Pancreas (tissue), 10 donors: ENCODE results near the gene TEPSIN. TPM values are rescaled to one million over a fixed set of nuclear protein-coding genes. Genes with fewer than 3 reads are reported as not detected.
A peak's percentile ranks its signal among the peaks of the same experiment; 100 is the strongest.

ENCODE experiments used
- ATAC-seq, 4 donors: fragments of 200-7000 bp; cut with Tn5 transposase; one replicate each; pipeline versions ENCODE4 v1.8.0 to v1.9.1; 2020; ENCODE audit warnings: mild to moderate bottlenecking in 4 of 4, moderate library complexity in 4 of 4
- DNase-seq, 6 donors: peaks; one replicate each; pipeline ENCODE4 v3.0.0-alpha.2; 2020
- FAIRE-seq: peaks from 2 replicates; lab custom pipeline; 2012; peaks lifted over from hg19 to GRCh38; lab: Jason Lieb, UNC
- H3K27ac ChIP-seq, 4 donors: fragments of 200-600 bp; sonication (generic); 1 replicate in 3 of 4; 2 replicates in 1 of 4; pipeline versions ENCODE4 v1.5.0 to v1.8.0; 2020
- H3K27me3 ChIP-seq, 4 donors: fragments of 200-600 bp; one replicate each; pipeline ENCODE4 v1.8.0; 2021
- H3K36me3 ChIP-seq, 3 donors: fragments of 200-600 bp; sonication (generic) in 1 of 3; one replicate each; pipeline versions ENCODE4 v1.5.0 to v1.8.0; 2020 to 2021
- H3K4me1 ChIP-seq, 3 donors: fragments of 200-600 bp; one replicate each; pipeline ENCODE4 v1.8.0; 2021
- H3K4me3 ChIP-seq, 4 donors: fragments of 200-600 bp; sonication (generic) in 2 of 4; one replicate each; pipeline versions ENCODE4 v1.5.0 to v1.8.0; 2020 to 2021
- H3K9me3 ChIP-seq, 4 donors: fragments of 200-600 bp; one replicate each; pipeline ENCODE4 v1.8.0; 2021
- WGBS, 2 donors: extraction: QIAGEN DNeasy Blood & Tissue Kit; methylation state at CpG; one replicate each; pipeline ENCODE4 v1.1.7; 2013; 5-methylcytosine and 5-hydroxymethylcytosine counted together
- intact Hi-C, 3 donors: fragments of 100-400 bp; cut with DNase I; formaldehyde crosslinking; loops; one replicate each; pipeline versions ENCODE4 v1.11.1 to v1.14.2; 2022
- polyA plus RNA-seq, 2 donors: library from polyadenylated mRNA; stranded (reverse); fragments of 200-250 nt; gene quantifications; one replicate each; pipeline ENCODE4 v1.2.3, GENCODE V29; 2013
- total RNA-seq, 6 donors: library from RNA; stranded (reverse); fragmentation: NEBNext Ultra II Directional in 4 of 6; extraction: Animal tissue kit (Norgen Biotek cat#: 25700) in 4 of 6; gene quantifications; one replicate each; pipeline versions ENCODE4 v1.2.1 to v1.2.4, GENCODE V29; 2021 to 2023
- TF ChIP-seq, protein P1 (sequence below), 4 donors: fragments of 200-600 bp; sonication (generic) in 3 of 4; IDR thresholded peaks; one replicate each; pipeline versions ENCODE4 v1.5.0 to v1.8.0; 2021; ENCODE audit warnings: antibody characterized with exemption in 4 of 4
- donor health status: healthy with polysubstance abuse.
- donor health status: DM: no; HTN: no; CAD: no; lungs with moderate emphysema.
- donor health status: DM: no; HTN: no; CAD: no.
- donor health status: control.
- donor health status: control.
- donor health status: Bipolar disorder and iron deficiency.
- donor health status: DM: yes; HTN: yes; CAD: no.
- donor health status: DM: no; HTN: no; CAD: no.
- donor health status: DM: no; HTN: no; CAD: no.
- donor health status: DM: yes; HTN: yes; CAD: no.

Gene TEPSIN
- total and polyA plus RNA-seq, 8 donors = 13.8 to 98.5 (median 18.9) TPM

DNA sequence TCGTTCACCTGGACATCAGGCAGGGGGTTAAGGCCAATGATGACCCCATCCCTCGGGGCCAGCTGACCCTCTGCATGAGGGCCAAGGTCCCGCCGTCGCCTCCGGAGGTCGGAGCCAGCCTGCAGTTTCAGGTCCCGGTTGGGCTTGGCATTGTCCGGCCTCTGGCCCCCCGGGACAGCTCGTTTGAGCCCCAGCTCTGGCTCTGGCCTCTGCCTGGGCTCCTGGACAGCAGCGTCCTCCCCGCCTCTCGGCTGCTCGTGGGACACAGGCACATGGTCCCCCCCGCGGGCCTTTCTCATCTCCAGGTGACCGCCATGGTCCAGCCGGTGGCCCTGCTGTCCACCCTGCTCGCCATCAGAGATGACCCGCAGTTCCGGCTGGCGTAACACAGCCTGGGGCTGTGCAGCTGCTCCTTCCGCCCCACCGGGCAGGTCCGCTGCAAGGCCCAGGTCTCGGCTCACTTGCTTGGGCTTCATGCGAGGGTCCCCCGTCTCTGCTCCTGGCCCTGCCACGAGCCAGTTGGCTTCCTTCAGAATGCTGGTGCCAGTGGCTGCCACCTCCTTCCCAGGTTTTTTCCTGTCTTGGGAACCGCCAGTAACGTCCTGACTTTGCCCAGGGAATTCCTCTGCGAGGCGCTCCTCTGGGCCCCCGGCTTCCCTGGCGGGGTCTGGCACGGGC lies 6.9 kb upstream of the TEPSIN start:
- Histone ChIP-seq H3K36me3 (peaks cover 0 to 13% (median 0%) of the 10 kb centered on the region in 3 donors), H3K27ac (no peak overlapping the region), H3K9me3 (no peaks in the 10 kb centered on the region), H3K4me1 (no peaks in the 10 kb centered on the region), H3K27me3 (no peaks in the 10 kb centered on the region), H3K4me3 (no peak overlapping the region)
- FAIRE-seq (no peak), ATAC-seq (peak in 1 of 4 donors; percentile 1), DNase-seq (peak in 3 of 6 donors; percentile 46 to 80 (median 56))
- intact Hi-C loops = loop anchor here in 1 of 3 donors (5.0 kb wide), 1 partner anchor 296 kb away; no protein-coding TSS in a partner anchor
- TF ChIP-seq, protein P1, sequence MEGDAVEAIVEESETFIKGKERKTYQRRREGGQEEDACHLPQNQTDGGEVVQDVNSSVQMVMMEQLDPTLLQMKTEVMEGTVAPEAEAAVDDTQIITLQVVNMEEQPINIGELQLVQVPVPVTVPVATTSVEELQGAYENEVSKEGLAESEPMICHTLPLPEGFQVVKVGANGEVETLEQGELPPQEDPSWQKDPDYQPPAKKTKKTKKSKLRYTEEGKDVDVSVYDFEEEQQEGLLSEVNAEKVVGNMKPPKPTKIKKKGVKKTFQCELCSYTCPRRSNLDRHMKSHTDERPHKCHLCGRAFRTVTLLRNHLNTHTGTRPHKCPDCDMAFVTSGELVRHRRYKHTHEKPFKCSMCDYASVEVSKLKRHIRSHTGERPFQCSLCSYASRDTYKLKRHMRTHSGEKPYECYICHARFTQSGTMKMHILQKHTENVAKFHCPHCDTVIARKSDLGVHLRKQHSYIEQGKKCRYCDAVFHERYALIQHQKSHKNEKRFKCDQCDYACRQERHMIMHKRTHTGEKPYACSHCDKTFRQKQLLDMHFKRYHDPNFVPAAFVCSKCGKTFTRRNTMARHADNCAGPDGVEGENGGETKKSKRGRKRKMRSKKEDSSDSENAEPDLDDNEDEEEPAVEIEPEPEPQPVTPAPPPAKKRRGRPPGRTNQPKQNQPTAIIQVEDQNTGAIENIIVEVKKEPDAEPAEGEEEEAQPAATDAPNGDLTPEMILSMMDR (IDR thresholded peaks at IDR 0.05) = no peak
- 79 to 83% methylated on average over 36 to 37 of the region's 37 CpGs for WGBS, 2 donors

DNA sequence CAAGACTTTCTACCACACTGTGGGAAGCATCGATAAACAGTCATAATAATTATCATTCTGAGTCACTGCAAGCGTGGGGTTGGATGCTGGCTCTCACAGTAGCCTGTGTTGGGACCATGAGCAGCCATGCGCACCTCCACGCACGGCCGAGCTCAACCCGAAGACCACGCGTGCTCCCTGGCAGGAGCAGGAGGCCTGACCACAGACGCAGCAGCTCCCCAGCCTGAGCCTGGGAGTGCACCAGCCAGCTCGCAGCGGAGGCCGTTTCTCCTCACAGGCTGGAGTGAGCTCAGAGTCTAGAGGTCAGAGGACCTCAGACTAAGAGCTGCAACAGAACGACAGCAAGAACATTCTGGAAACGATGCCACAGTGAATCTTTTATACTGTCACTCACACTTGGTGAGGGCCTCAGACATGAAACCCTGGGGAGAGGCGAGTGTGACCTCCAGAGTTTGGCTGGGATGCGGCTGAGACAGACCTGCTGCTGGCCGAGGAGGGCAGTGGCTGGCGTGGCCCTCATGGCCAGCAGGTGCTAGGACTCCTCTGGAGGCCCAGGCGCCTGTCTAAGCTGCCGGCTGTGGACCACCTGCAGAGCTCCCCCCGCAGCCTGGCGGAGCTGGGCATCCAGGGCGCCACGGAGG lies 6.3 kb upstream of the TEPSIN start:
- no peaks in the 10 kb centered on the region for H3K9me3 ChIP-seq
- H3K36me3 ChIP-seq = peaks cover 0 to 8% (median 0%) of the 10 kb centered on the region in 3 donors
- H3K4me3 ChIP-seq = no peak overlapping the region
- intact Hi-C loops = loop anchor here in 1 of 3 donors (5.0 kb wide), 1 partner anchor 297 kb away; no protein-coding TSS in a partner anchor
- TF ChIP-seq, protein P1 (IDR thresholded peaks at IDR 0.05) = no peak
- no peak overlapping the region for H3K27ac ChIP-seq
- WGBS, 2 donors = 85 to 90% methylated on average over 25 of the region's 25 CpGs
- DNase-seq = peak in 3 of 6 donors; percentile 9 to 57 (median 52)
- ATAC-seq = no peak
- peaks cover 0 to 2% (median 0%) of the 10 kb centered on the region in 3 donors for H3K4me1 ChIP-seq
- no peak for FAIRE-seq
- no peaks in the 10 kb centered on the region for H3K27me3 ChIP-seq

DNA sequence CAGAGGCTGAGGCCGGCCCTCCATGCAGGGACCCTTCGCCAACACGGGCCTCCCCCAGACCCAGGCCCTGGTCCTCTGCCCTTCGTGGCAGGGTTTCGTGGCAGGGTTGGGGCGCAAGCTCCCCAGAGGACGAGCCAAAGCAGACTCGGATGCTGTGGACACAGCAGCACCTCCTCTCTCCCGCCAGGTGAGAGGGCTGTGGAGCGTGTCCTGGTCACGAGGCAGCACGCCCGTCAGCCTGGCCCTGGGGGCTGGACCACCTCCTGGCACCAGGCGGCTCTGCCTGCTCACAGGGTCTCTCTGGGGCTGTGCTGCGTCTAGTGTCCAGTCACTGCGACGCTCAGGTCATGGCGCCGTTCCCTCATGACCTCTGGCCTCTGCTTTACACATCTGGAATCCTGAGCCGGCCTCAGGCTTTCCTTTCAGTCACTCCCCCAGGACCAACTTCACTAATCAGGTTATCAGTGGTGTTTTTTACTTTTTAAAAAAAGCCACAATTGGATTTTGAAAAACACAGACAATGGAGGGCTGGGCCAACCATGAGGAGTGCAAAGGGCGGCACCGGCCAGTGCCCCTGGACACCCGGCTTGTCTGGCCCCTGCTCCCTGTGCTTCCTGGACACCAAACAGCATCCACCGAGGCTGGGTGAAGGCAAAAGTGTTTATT lies 5.6 kb upstream of the TEPSIN start:
- ATAC-seq = no peak
- Histone ChIP-seq H3K9me3 (no peaks in the 10 kb centered on the region), H3K27me3 (no peaks in the 10 kb centered on the region), H3K4me1 (peaks cover 0 to 7% (median 0%) of the 10 kb centered on the region in 3 donors), H3K4me3 (no peak overlapping the region), H3K27ac (no peak overlapping the region), H3K36me3 (peaks cover 0 to 1% (median 0%) of the 10 kb centered on the region in 3 donors)
- peak in 3 of 6 donors; percentile 36 to 74 (median 57) for DNase-seq
- intact Hi-C loops = loop anchor here in 1 of 3 donors (5.0 kb wide), 1 partner anchor 298 kb away; no protein-coding TSS in a partner anchor
- TF ChIP-seq, protein P1 (IDR thresholded peaks at IDR 0.05) = no peak
- WGBS, 2 donors = 86 to 87% methylated on average over 24 of the region's 24 CpGs
- no peak for FAIRE-seq

DNA sequence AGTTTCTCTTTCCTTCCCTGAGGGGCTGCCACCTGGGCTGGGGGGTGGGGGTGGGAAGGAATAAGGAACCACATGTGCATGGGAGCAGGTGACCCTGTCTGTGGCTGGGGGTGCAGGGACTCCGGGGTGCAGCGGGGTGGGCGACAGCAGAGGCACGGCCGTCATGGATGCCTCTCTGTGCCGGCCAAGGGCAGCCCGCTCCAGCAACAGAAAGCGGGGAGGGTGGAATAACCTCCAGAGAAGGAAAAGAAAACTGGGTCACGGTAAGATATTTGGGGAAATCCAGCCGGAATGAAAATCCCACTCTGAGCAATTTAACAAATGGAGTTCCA lies 4.4 kb upstream of the TEPSIN start:
- intact Hi-C loops = no loop called here
- Histone ChIP-seq H3K4me3 (no peak overlapping the region), H3K27ac (no peak overlapping the region), H3K9me3 (no peaks in the 10 kb centered on the region), H3K4me1 (peaks cover 0 to 7% (median 0%) of the 10 kb centered on the region in 3 donors), H3K27me3 (no peaks in the 10 kb centered on the region), H3K36me3 (no peaks in the 10 kb centered on the region)
- FAIRE-seq (no peak), DNase-seq (peak in 1 of 6 donors; percentile 66), ATAC-seq (no peak)
- WGBS, 2 donors = 81 to 88% methylated on average over 10 of the region's 10 CpGs
- TF ChIP-seq, protein P1 (IDR thresholded peaks at IDR 0.05) = no peak
